ENCODE results near the gene OR2G6. TPM values are rescaled to one million over a fixed set of nuclear protein-coding genes. Genes with fewer than 3 reads are reported as not detected.
"Not testable (repeated sequence)": the region's sequence is repeated elsewhere in the genome, so short reads cannot be mapped to it uniquely, and the experiment has no call there.

OR2G6 gene
- total and polyA plus RNA-seq, 10 of the 15 experiments (the other 5 are each of a cell fraction or from before 2014, with no cell fraction given) = 0.21 to 2.2 (median 0.71) TPM

DNA sequence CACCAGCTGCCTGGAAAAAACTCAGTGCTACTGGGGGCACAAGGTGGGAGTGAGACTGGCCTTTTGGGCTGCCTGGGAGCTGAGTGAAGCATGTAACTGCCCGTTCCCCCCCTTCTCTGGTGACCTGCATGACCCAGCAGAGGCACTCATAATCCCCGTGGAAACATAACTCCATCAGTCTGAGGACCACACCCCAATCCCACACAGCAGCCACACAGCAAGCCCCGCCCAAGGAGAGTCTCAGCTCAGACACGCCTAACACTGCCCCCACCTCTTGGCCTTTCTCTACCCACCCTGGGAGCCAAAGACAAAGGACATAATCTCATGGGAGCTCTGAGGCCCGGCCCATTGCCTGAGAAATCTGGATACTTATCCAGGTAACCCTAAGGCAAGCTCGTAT, 43.2 kb downstream of the OR2G6 start:
- H4K20me1 ChIP-seq (ENCODE audit: control insufficient read depth, insufficient read depth); H3K4me1 ChIP-seq (ENCODE audit: control insufficient read depth, insufficient read depth, low read length); BruUV-seq (replicated peaks); H3K36me3 ChIP-seq (ENCODE audit: control insufficient read depth in 2 of 2, insufficient read depth in 2 of 2, low read length in 1 of 2); POLR2A ChIA-PET; FAIRE-seq; CTCF ChIA-PET; in situ Hi-C loops (cut with MboI); H3K9me3 ChIP-seq (replicated peaks; ENCODE audit: control insufficient read depth, insufficient read depth, low read length); RAD21 ChIA-PET (ENCODE audit: unreplicated experiment); H3K4me3 ChIP-seq; SMC1A ChIA-PET (ENCODE audit: uncharacterized antibody, unreplicated experiment); H3K4me2 ChIP-seq (ENCODE audit: control insufficient read depth, insufficient read depth); H3K27ac ChIP-seq (ENCODE audit: control insufficient read depth, insufficient read depth); H3K27me3 ChIP-seq (replicated peaks in 1 of 2; ENCODE audit: control insufficient read depth in 2 of 2, insufficient read depth in 2 of 2, low read length in 1 of 2); H3K9ac ChIP-seq (ENCODE audit: control insufficient read depth, insufficient read depth, low read length); DNase-seq (ENCODE audit: low read depth, low spot score); intact Hi-C loops (cut with micrococcal nuclease; ENCODE audit: unreplicated experiment); H2AFZ ChIP-seq (ENCODE audit: control insufficient read depth, low read depth, low read length); H3K79me2 ChIP-seq (ENCODE audit: control insufficient read depth, insufficient read depth, low read length): not testable (repeated sequence)
- peak; percentile 18 for ATAC-seq
- WGBS (ENCODE audit: insufficient coverage, insufficient replicate concordance, low lambda C conversion rate, missing lambda C conversion rate) = no CpG with 5 or more reads among the region's 6 CpGs

DNA sequence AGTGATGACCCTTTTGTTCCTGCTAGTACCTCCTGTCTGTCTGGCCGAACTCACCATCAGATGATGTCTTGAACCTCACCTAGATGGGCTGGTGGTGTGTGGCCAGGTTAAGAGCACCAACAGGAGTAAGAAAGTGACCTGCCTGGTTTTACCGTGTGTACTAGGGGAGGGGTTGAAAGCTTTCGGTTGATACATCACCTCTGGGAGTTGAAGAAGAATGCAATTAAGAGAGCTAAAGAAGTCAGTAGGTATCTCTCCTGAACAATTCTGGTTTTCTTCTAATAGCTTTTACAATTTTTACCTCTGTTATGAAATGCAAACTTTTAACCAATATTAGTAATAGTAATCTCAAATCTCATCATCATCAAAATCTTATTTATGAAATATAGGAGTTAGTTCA, 54.8 kb downstream of the OR2G6 start, which contains the start of gene OR2T29:
Gene OR2T29, minus strand, starts transcription at position 101 of the 400 bp plus-strand sequence. CDS start 3,281 bp downstream, outside the sequence.
- H3K9ac ChIP-seq (ENCODE audit: control insufficient read depth, insufficient read depth, low read length); H3K4me1 ChIP-seq (ENCODE audit: control insufficient read depth, insufficient read depth, low read length); H3K27me3 ChIP-seq (replicated peaks in 1 of 2; ENCODE audit: control insufficient read depth in 2 of 2, insufficient read depth in 2 of 2, low read length in 1 of 2); CTCF ChIA-PET; H2AFZ ChIP-seq (ENCODE audit: control insufficient read depth, low read depth, low read length); H4K20me1 ChIP-seq (ENCODE audit: control insufficient read depth, insufficient read depth); in situ Hi-C loops (cut with MboI); ATAC-seq; SMC1A ChIA-PET (ENCODE audit: uncharacterized antibody, unreplicated experiment); H3K27ac ChIP-seq (ENCODE audit: control insufficient read depth, insufficient read depth); H3K4me3 ChIP-seq; POLR2A ChIA-PET; FAIRE-seq; BruUV-seq (replicated peaks); intact Hi-C loops (cut with micrococcal nuclease; ENCODE audit: unreplicated experiment); H3K4me2 ChIP-seq (ENCODE audit: control insufficient read depth, insufficient read depth); H3K9me3 ChIP-seq (replicated peaks; ENCODE audit: control insufficient read depth, insufficient read depth, low read length); H3K36me3 ChIP-seq (ENCODE audit: control insufficient read depth in 2 of 2, insufficient read depth in 2 of 2, low read length in 1 of 2); DNase-seq (ENCODE audit: low read depth, low spot score); RAD21 ChIA-PET (ENCODE audit: unreplicated experiment); H3K79me2 ChIP-seq (ENCODE audit: control insufficient read depth, insufficient read depth, low read length): not testable (repeated sequence)
- WGBS (ENCODE audit: insufficient coverage, insufficient replicate concordance, low lambda C conversion rate, missing lambda C conversion rate) = no CpG with 5 or more reads among the region's 3 CpGs

DNA sequence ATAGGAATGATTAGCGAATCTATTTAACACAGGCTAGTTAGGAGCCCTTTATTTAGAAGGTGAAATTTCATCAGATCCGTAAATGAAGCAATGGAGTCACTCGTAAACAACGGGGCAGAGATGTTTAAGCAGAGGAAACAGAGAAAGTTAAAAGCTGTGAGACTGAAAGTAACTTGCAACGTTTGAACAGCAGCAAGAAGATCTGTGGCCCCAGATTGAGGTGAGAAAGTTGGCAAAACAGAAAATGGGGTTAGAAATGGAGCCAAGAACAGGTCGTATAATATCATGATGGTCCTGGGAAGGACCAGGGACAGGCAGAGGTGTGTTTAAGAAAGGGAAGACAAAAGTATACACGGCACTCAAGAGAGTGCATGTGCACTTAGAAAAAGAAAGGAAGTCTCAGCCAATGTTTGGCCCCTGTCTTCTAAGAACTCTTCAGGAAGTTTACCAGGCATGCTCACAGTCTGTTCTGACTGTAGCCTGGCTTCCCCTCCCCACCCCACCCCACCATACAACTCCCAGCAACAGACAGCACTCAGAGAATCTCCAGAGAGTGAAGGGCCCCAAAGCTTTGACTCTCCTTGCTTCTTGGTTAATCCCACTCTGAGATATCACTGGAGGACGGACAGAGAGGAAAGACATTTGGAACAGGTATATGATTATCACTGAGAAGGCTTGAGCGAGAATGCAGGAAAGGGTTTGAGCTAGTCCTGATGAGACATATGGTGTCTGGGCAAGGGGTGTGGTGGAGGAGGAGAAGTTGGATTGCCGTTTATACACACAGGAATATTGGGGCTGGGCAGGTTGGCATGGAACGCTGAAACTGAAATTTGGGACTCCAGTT, 57.9 kb downstream of the OR2G6 start:
- H3K27me3 ChIP-seq (replicated peaks in 1 of 2; ENCODE audit: control insufficient read depth in 2 of 2, insufficient read depth in 2 of 2, low read length in 1 of 2); H3K9me3 ChIP-seq (replicated peaks; ENCODE audit: control insufficient read depth, insufficient read depth, low read length); H3K9ac ChIP-seq (ENCODE audit: control insufficient read depth, insufficient read depth, low read length); POLR2A ChIA-PET; H3K36me3 ChIP-seq (ENCODE audit: control insufficient read depth in 2 of 2, insufficient read depth in 2 of 2, low read length in 1 of 2); H4K20me1 ChIP-seq (ENCODE audit: control insufficient read depth, insufficient read depth); in situ Hi-C loops (cut with MboI); H3K4me2 ChIP-seq (ENCODE audit: control insufficient read depth, insufficient read depth); RAD21 ChIA-PET (ENCODE audit: unreplicated experiment); FAIRE-seq; H3K4me3 ChIP-seq; CTCF ChIA-PET; intact Hi-C loops (cut with micrococcal nuclease; ENCODE audit: unreplicated experiment); H3K27ac ChIP-seq (ENCODE audit: control insufficient read depth, insufficient read depth); H3K4me1 ChIP-seq (ENCODE audit: control insufficient read depth, insufficient read depth, low read length); H3K79me2 ChIP-seq (ENCODE audit: control insufficient read depth, insufficient read depth, low read length); BruUV-seq (replicated peaks); H2AFZ ChIP-seq (ENCODE audit: control insufficient read depth, low read depth, low read length); SMC1A ChIA-PET (ENCODE audit: uncharacterized antibody, unreplicated experiment): not testable (repeated sequence)
- ATAC-seq = peak; percentile 79
- DNase-seq (ENCODE audit: low read depth, low spot score) = peak; percentile 1
- whole genome bisulfite sequencing (ENCODE audit: insufficient coverage, insufficient replicate concordance, low lambda C conversion rate, missing lambda C conversion rate) = no CpG with 5 or more reads among the region's 11 CpGs

DNA sequence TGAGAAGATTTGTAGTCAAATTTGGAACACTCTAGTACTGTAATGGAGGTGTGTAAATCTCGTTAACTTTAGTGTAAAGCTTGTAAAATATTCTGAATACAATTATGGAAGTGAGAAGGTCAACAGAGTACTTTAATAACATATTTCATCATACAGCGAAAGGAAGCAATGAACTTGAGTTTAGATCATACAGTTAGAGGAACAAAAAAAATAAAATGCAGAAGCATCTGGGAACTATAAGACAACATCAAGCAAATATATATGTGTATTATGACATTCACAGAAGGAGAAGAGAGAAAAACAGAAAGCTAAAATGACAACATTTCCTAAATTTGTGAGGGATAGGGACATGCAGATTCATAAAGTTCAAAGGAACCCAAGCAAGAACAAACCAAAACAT, 61.2 kb downstream of the OR2G6 start:
- in situ Hi-C loops (cut with MboI); H3K27ac ChIP-seq (ENCODE audit: control insufficient read depth, insufficient read depth); H3K9ac ChIP-seq (ENCODE audit: control insufficient read depth, insufficient read depth, low read length); FAIRE-seq; RAD21 ChIA-PET (ENCODE audit: unreplicated experiment); ATAC-seq; H3K36me3 ChIP-seq (ENCODE audit: control insufficient read depth in 2 of 2, insufficient read depth in 2 of 2, low read length in 1 of 2); H3K79me2 ChIP-seq (ENCODE audit: control insufficient read depth, insufficient read depth, low read length); DNase-seq (ENCODE audit: low read depth, low spot score); H3K4me2 ChIP-seq (ENCODE audit: control insufficient read depth, insufficient read depth); BruUV-seq (replicated peaks); H2AFZ ChIP-seq (ENCODE audit: control insufficient read depth, low read depth, low read length); CTCF ChIA-PET; SMC1A ChIA-PET (ENCODE audit: uncharacterized antibody, unreplicated experiment); H3K27me3 ChIP-seq (replicated peaks in 1 of 2; ENCODE audit: control insufficient read depth in 2 of 2, insufficient read depth in 2 of 2, low read length in 1 of 2); H3K9me3 ChIP-seq (replicated peaks; ENCODE audit: control insufficient read depth, insufficient read depth, low read length); H3K4me3 ChIP-seq; POLR2A ChIA-PET; H3K4me1 ChIP-seq (ENCODE audit: control insufficient read depth, insufficient read depth, low read length); H4K20me1 ChIP-seq (ENCODE audit: control insufficient read depth, insufficient read depth); intact Hi-C loops (cut with micrococcal nuclease; ENCODE audit: unreplicated experiment): not testable (repeated sequence)
- WGBS (ENCODE audit: insufficient coverage, insufficient replicate concordance, low lambda C conversion rate, missing lambda C conversion rate) = no CpG with 5 or more reads among the region's 2 CpGs
